ENCODE measurements around the gene PHOX2A. TPM values are rescaled to one million over a fixed set of nuclear protein-coding genes. Genes with fewer than 3 reads are reported as not detected.

Gene PHOX2A
- polyA plus RNA-seq, 1 experiment: not detected

- TF ChIP-seq, protein P1, sequence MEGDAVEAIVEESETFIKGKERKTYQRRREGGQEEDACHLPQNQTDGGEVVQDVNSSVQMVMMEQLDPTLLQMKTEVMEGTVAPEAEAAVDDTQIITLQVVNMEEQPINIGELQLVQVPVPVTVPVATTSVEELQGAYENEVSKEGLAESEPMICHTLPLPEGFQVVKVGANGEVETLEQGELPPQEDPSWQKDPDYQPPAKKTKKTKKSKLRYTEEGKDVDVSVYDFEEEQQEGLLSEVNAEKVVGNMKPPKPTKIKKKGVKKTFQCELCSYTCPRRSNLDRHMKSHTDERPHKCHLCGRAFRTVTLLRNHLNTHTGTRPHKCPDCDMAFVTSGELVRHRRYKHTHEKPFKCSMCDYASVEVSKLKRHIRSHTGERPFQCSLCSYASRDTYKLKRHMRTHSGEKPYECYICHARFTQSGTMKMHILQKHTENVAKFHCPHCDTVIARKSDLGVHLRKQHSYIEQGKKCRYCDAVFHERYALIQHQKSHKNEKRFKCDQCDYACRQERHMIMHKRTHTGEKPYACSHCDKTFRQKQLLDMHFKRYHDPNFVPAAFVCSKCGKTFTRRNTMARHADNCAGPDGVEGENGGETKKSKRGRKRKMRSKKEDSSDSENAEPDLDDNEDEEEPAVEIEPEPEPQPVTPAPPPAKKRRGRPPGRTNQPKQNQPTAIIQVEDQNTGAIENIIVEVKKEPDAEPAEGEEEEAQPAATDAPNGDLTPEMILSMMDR (IDR thresholded peaks at IDR 0.05; ENCODE audit: insufficient read depth, low read depth, low read length): peak; percentile 81
- Histone ChIP-seq H3K36me3 (ENCODE audit: control insufficient read depth, insufficient read depth, low read length) (peaks cover 29% of the 10 kb centered on the region), H3K27me3 (ENCODE audit: control insufficient read depth, insufficient read depth, low read length) (peaks cover 11% of the 10 kb centered on the region), H3K4me3 (ENCODE audit: low read depth, low read length) (no peak overlapping the region)
- ChIA-PET POLR2A (no interaction called here), CTCF (interaction anchor here (0.6 to 4.6 kb wide), 20 partner anchors 10 to 262 kb away, joined by 3 to 57 read pairs (median 3); partner anchors contain the start of genes INPPL1 and TOMT)
- no peak for DNase-seq (ENCODE audit: low read depth)
These were observed 5.9 kb downstream of the PHOX2A start for GRCh38 chr11:72238040-72238450.

DNA sequence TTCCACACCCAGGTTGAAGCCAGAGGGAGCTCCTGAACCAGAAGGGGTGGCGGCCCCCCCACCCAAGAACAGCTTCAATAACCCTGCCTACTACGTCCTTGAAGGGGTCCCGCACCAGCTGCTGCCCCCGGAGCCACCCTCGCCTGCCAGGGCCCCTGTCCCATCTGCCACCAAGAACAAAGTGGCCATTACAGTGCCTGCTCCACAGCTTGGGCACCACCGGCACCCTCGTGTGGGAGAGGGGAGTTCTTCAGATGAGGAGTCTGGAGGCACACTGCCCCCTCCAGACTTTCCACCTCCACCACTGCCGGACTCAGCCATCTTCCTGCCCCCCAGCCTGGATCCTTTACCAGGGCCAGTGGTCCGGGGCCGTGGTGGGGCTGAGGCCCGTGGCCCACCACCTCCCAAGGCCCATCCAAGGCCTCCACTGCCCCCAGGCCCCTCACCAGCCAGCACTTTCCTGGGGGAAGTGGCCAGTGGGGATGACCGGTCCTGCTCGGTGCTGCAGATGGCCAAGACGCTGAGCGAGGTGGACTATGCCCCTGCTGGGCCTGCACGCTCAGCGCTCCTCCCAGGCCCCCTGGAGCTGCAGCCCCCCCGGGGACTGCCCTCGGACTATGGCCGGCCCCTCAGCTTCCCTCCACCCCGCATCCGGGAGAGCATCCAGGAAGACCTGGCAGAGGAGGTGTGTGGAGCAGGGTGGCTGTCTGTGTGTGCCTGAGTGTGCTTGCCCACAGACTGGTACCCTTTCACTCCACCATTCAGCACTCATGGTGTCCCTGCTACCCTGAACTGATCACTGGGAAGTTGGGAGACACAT lies 6.7 kb downstream of the PHOX2A start:
- Histone ChIP-seq H3K27me3 (ENCODE audit: control insufficient read depth, insufficient read depth, low read length) (peaks cover 9% of the 10 kb centered on the region), H3K36me3 (ENCODE audit: control insufficient read depth, insufficient read depth, low read length) (peaks cover 36% of the 10 kb centered on the region), H3K4me3 (ENCODE audit: low read depth, low read length) (no peak overlapping the region)
- TF ChIP-seq, protein P1 (IDR thresholded peaks at IDR 0.05; ENCODE audit: insufficient read depth, low read depth, low read length): no peak
- POLR2A ChIA-PET: no interaction called here
- no peak for DNase-seq (ENCODE audit: low read depth)
- CTCF ChIA-PET: interaction anchor here (0.9 to 4.6 kb wide), 18 partner anchors 8 to 261 kb away, joined by 3 to 57 read pairs (median 3); partner anchors contain the start of genes ANAPC15, INPPL1 and TOMT

DNA sequence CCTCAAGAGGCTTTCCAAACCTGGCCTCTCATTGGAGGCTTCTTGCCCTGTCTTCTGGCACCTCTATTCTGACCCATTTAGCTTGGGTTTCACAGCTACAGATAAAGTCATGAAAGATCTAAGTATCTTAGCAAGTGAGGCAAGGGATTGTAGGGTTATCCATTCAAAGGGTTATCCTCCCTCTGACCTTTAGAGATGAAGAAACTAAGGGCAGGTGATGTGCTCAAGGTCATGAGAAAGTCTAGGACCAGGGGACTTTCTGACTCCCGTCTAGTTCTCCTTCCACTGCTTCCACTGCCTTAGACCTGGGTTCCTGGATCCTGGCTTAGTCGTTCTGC lies 7.2 kb downstream of the PHOX2A start:
- DNase-seq (ENCODE audit: low read depth): no peak
- TF ChIP-seq, protein P1 (IDR thresholded peaks at IDR 0.05; ENCODE audit: insufficient read depth, low read depth, low read length): no peak
- POLR2A ChIA-PET: no interaction called here
- H3K4me3 ChIP-seq (ENCODE audit: low read depth, low read length): no peak overlapping the region
- CTCF ChIA-PET: interaction anchor here (0.9 to 4.6 kb wide), 9 partner anchors 9 to 258 kb away, joined by 3 to 57 read pairs (median 3); partner anchors contain the start of genes ANAPC15 and INPPL1
- peaks cover 42% of the 10 kb centered on the region for H3K36me3 ChIP-seq (ENCODE audit: control insufficient read depth, insufficient read depth, low read length)
- peaks cover 7% of the 10 kb centered on the region for H3K27me3 ChIP-seq (ENCODE audit: control insufficient read depth, insufficient read depth, low read length)

DNA sequence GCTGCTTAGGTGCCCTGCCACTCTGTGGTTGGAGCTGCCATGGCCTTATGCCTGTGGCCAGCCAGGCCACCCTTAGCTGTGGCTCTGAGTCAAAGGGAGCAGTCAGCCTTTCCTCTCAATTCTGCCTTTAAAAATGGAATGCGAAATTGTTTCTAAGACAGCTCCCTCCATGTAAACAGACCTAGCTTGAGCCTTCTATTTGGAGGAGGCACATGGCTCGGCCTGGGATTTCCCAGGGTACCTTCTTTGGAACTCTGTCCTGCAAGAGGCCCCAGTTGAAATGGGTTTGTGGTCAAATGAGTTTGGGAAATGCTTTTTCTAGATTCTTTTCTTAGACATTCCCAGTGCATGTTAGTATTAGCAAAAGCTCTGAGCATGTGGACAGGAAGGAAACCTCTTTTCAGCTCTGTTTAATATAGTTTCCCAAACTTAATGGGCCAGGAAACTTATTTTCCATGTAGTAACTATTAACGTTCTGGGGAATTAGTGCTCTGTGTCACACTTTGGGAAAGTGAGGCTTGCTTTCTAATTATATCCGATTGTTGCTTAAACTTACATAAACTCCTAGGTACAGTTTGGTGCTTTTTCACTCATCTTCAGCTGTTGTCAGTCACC lies 7.8 kb downstream of the PHOX2A start:
- TF ChIP-seq, protein P1 (IDR thresholded peaks at IDR 0.05; ENCODE audit: insufficient read depth, low read depth, low read length): no peak
- CTCF ChIA-PET: interaction anchor here (0.9 to 4.6 kb wide), 8 partner anchors 9 to 195 kb away, joined by 3 to 57 read pairs (median 3); partner anchors contain the start of genes ANAPC15 and INPPL1
- POLR2A ChIA-PET: no interaction called here
- DNase-seq (ENCODE audit: low read depth): no peak
- Histone ChIP-seq H3K27me3 (ENCODE audit: control insufficient read depth, insufficient read depth, low read length) (peaks cover 5% of the 10 kb centered on the region), H3K36me3 (ENCODE audit: control insufficient read depth, insufficient read depth, low read length) (peaks cover 46% of the 10 kb centered on the region), H3K4me3 (ENCODE audit: low read depth, low read length) (no peak overlapping the region)
